Measurements from ENCODE around the gene MMP19.

Gene MMP19

DNA sequence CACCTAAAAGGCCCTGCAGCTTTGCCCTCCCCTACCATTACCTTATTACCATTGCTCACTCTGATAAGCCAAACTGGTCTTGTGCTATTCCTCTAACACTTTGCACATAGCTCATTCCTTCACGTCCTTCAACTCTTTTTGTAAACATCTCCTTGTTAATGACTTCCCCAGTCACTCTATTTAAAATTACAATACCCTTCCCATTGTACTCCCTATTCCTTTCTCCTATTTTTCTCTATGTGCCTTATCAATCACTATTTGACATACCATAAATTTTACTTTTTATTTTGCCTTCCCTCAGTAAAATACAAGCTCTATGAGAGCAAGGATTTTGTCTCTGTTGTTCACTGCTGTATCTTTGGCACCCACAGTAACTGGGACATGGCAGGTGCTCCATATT, 30.6 kb downstream of the MMP19 start:
- DNase-seq (ENCODE audit: low spot score) = no peak

- DNase-seq (ENCODE audit: low spot score) = no peak
These were observed 33.5 kb downstream of the MMP19 start for GRCh38 chr12:55809274-55809673.

GRCh38 chr12:55806982-55807381, 35.8 kb downstream of the MMP19 start:
- no peak for DNase-seq (ENCODE audit: low spot score)

- DNase-seq (ENCODE audit: low spot score) = no peak
These were observed 45.2 kb downstream of the MMP19 start for GRCh38 chr12:55797550-55797949.

GRCh38 chr12:55797068-55797467, 45.7 kb downstream of the MMP19 start:
- peak; percentile 11 for DNase-seq (ENCODE audit: low spot score)

DNA sequence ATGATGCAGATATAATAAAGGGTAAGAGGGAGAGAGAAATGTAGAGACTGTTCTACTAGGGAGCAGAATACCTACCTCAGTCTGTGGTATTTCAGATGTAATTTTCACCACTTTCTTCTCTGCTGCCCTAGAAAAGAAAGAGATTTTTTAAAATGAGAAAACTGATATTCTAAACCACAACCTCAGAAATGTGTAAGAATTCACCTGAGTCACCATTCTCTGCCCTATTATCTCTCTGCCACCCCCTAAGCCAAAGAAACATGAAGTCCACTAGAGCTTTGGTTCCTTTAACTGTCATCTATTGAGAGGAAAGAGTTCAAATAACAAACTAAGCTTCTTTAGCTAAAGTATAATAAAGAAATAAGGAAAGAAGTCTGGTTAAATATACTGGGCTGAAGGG, 46.8 kb downstream of the MMP19 start:
- no peak for DNase-seq (ENCODE audit: low spot score)

DNA sequence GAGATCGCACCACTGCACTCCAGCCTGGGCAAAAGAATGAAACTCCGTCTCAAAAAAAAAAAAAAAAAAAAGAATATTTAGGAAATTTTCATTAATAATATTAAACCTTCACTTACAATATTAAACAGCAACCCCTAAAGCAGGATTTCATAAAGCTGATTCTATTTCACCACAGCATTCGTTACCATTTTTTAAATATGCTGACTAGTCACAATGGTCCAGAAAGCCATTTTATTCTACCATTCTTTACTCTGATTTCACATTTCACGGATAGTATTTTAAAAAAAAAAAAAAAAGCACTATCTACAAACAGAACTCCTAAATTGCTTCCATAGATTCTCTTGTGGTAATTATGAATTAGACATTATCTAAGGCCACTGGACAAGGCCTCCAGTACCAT, 52.8 kb downstream of the MMP19 start:
- no peak for DNase-seq (ENCODE audit: low spot score)

- DNase-seq (ENCODE audit: low spot score) = no peak
These were observed 53.6 kb downstream of the MMP19 start for GRCh38 chr12:55789171-55789570.

- no peak for DNase-seq (ENCODE audit: low spot score)
These were observed 54.2 kb downstream of the MMP19 start for GRCh38 chr12:55788546-55788945.

Measured in CD4-positive, alpha-beta T cell treated with Interleukin-15 for 4 hours (primary cell).